C1 segment of cervical spinal cord (tissue), 14 donors: ENCODE data around the gene TRAPPC10.
A peak's percentile ranks its signal among the peaks of the same experiment; 100 is the strongest.
"Not testable (repeated sequence)": the region's sequence is repeated elsewhere in the genome, so short reads cannot be mapped to it uniquely, and the experiment has no call there.

ENCODE experiments used
- DNase-seq, 14 donors: peaks; one replicate each; lab custom pipeline; 2025; lab: John Stamatoyannopoulos, UW

TRAPPC10 gene

GRCh38 chr21:44088401-44088780, 76.3 kb downstream of the TRAPPC10 start:
- DNase-seq, result no peak

- no peak for DNase-seq
Measured at GRCh38 chr21:44089001-44089911, 77.1 kb downstream of the TRAPPC10 start.

DNA sequence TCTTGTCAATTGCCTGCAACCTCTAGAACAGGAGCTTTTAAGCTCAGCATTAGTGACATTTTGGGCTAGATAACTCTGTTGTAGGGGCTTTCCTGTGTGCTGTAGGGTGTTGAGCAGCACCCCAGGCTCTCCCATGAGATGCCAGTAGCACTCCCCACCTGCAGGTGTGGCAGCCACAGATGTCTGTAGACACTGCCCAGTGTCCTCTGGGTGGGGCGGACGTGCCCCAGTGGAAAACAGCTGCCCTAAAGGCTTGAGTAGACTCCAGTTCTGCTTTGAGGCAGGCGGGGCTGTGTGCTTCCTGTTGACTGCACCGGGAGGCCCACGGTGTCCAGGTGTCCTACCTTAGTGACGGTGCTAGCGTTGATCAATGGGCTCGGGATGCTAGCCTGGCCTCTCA, 78.2 kb downstream of the TRAPPC10 start:
- DNase-seq, result no peak

DNA sequence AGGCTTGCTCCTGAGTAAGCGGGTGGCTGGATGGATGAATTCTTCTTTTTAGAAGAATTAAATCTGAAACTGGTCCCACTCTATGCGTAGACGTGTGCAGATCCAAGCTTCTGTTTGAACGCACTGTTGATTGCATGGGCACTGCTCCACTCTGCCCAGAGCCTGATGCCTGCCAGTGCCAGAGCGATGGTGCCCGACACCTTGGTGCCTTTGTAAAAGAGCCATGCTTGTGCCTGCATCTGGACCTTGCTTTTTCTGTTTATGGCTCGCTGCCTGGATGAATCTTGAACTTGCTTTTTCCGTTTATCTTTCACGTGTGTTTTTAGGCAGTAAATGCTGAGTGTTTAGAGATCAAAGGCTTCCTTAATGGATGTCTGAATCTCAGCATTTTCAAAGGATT, 80.1 kb downstream of the TRAPPC10 start:
- DNase-seq, result peak in 1 of 14 donors; percentile 17

- no peak for DNase-seq
Measured at GRCh38 chr21:44093761-44094160, 81.7 kb downstream of the TRAPPC10 start.

- no peak for DNase-seq
Measured at GRCh38 chr21:44094832-44095231, 82.7 kb downstream of the TRAPPC10 start.

DNA sequence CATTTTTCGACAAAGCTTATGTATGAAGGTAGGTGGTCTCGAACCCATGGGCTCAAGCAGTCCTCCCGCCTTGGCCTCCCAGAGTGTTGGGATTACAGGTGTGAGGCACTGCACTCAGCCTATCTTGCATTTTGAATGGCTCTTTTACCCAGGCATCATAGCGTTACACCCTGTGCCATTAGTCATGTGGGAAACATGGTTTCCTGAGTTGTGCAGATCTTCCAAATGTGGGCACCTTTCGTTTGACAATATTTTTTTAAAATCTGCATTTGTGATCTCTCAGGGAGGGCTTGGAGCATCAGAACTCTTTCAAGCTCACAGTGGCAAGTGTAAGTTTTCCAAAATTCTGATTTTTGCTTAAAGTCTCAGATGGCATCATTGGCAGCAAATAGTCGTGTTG, 86.4 kb downstream of the TRAPPC10 start:
- not testable (repeated sequence) for DNase-seq

DNA sequence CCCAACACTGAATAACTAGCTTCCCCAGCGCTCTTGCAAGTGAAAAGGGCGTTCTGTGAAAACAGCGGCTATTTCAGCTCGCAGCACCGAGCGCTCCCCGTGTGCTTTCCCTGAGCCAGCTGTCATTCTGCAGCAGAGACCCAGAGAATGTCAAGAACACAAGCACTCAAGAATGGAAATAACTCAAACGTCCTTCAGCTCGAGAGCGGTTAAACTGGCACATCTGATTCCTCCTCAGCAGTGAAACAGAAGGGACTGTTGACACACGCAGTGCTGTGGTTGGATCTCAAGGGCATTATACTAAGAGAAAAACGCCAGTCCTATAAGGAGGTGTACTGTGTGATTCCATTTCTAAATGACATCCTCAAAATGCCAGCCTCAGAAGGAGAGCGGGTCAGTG, 86.9 kb downstream of the TRAPPC10 start:
- DNase-seq, result not testable (repeated sequence)

GRCh38 chr21:44107026-44107501, 95.0 kb downstream of the TRAPPC10 start, which contains the start of gene PWP2:
Gene PWP2 (plus strand): TSS chr21:44107399. CDS start chr21:44107417, 18 bp downstream.
- DNase-seq, result not testable (repeated sequence)

DNA sequence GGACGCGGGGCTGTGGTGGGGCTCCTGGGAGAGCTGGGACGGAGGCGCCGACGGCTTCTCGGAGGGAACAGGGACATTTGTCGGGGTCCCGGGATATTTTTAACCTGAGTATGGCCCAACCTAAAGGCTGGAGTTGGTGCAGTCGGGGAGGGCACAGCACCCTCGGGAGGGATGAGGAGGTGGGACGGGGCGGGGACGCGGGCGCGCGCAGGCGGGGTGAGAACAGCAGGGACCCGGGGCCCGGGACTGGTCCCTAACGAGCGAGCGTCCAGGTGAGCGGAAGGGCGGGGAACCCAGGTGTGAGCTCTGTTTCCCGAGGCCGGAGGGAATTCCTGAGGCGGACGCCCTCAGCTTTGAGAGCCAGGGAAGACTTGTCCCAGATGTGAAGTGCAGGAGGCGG, 95.5 kb downstream of the TRAPPC10 start:
- not testable (repeated sequence) for DNase-seq

DNA sequence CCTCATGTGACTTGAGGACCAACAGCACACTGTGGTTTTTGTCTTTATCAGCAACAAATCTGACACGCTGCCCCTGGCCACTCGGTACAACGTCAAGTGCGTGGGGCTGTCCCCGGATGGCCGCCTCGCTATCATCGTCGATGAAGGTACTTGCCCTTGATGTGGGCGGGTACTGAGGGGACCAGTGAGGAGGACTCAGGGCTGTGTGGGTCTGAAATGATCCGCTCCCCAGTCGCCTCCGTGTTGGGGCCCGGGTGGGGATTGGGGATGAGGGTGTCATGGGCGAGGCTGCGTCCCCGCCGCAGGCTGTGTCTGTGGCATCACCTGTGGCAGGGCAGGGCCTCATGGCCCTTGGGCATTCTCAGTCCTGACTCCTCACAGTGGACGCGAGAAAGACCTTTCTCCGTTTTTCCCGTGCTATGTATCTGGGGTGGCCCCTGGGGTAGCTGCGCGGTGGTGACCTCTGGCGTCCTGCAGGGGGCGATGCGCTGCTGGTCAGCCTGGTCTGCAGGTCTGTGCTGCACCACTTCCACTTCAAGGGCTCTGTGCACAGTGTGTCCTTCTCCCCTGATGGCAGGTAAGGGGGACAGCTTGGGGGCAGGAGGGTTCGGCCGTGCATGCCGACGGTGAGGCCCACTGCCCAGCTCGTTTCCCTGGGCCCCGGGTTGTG, 101.7 kb downstream of the TRAPPC10 start:
- DNase-seq, result not testable (repeated sequence)

- not testable (repeated sequence) for DNase-seq
Measured at GRCh38 chr21:44122131-44122530, 110.0 kb downstream of the TRAPPC10 start.

DNA sequence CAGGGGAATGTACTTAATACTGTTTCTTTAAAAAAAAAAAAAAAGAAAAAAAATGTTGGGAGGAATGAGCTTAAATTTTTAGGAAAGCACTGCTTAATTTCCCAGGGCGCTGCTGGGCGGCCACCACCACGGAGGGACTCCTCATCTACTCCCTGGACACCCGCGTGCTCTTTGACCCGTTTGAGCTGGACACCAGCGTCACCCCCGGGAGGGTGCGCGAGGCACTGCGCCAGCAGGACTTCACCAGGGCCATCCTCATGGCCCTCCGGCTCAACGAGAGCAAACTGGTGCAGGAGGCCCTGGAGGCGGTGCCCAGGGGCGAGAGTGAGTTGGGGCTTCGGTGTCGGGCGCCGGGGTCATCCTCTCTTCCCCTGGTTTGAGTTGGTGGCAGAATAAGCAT, 115.7 kb downstream of the TRAPPC10 start:
- DNase-seq, result not testable (repeated sequence)

DNA sequence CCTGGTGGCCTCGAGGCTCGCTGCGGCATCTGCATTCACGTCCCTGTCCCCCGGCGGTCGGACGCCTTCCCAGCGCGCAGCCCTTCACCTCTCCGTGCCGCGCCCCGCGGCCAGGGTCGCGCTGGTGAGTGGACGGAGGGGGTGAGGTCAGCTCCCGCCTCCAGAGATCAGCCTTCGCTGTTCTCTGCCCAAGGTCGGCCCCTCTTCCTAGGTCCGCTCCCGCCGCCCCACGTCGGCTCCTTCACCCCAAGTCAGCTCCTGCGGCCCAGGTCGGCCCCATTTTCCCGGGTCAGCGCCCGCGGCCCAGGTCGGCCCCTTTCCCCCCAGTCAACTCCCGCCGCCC, 121.6 kb downstream of the TRAPPC10 start:
- DNase-seq, result not testable (repeated sequence)

DNA sequence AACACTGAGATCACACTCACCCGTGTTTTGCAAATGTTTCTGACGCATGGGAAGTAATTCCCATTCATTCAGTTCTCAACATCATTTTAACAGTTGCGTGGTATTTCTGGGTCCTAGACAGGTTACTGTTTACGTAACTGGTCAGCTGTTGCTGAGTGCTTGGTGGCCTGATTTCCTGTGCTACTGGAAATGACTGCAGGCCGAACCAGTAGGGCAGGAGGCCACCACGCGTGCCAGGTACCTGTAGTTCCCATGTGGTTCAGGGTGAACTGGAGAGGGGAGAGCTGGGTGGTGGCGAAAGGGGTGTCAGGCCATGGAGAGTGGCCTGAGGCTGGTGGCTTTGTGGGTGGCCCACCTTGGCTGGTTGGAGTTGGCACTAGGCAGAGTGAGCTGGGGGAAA, 122.6 kb downstream of the TRAPPC10 start:
- not testable (repeated sequence) for DNase-seq

DNA sequence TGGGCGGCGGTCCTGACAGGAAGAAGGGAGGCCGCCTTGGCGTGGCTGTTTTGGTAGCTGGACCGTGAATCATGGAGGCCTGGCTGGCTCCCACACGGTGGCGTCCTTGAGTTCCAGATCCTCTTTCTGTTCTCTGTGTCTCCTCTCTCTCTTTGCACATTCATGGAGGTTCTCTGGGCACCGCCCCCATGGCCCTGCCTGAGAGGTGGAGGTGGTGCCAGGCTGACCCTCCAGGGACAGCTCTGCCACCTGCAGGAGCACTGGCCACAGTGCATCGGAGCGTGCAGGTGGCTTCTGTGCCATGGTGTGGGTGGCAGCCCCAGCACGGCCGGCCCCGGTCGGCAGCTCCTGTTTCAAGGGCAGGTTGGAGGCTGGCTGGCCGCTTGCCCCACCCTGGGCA, 125.9 kb downstream of the TRAPPC10 start:
- DNase-seq, result not testable (repeated sequence)

DNA sequence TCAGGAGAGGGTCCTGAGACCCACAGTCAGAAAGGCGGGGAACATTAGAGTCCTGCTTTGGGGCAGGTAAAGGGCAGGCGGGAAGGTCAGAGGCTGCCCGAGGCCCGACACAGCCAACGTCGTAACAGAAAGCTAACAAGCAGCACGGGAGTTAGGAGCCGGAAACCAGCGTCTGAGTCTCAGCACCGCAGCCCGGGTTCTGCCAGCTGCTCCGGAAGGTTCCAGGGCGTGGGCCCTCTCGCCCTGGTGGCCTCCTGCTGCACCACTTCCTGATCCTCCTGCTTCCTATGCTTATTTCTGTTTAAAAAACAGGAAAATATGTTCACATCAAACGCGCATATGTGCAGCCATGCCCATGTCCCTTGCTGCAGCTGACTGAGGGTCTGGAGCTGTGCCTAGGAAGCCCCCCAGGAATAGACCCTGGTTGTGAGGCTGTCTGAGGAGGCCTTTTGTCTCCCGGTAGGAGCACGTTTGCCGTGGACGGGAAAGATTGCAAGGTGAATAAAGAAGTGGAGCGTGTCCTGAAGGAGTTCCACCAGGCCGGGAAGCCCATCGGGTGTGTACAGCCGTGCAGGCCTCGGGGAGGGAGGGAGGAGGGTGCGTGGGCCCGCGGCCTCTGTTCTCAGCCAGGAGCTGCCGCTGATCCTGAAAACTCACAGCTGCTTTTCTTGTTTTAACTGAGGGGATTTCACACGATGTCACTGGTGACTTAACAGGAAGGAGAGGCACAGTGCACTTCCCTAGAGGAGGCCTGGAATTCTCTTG, 127.9 kb downstream of the TRAPPC10 start:
- DNase-seq, result not testable (repeated sequence)

GRCh38 chr21:44140552-44140932, 128.4 kb downstream of the TRAPPC10 start:
- not testable (repeated sequence) for DNase-seq

DNA sequence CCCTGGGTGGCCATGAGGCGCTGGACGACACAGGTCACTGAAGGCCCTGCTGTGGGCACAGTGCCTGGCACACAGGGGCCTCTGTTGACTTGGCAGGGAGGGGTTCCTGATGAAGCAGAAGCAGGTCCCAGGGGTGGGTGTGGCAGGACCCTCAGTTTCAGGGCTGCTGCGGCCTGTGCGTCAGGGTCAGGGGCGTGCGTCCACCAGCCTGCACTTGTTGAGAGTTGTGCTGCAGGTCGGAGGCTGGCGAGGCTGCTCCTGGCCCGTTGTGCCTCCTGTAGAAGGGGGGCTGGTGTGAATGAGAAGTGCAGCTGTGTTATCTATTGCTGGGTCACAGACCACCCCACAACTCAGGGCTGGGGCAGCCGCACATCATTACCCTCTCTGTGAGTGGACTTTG, 130.4 kb downstream of the TRAPPC10 start:
- not testable (repeated sequence) for DNase-seq

- not testable (repeated sequence) for DNase-seq
Measured at GRCh38 chr21:44143380-44143779, 131.3 kb downstream of the TRAPPC10 start.

DNA sequence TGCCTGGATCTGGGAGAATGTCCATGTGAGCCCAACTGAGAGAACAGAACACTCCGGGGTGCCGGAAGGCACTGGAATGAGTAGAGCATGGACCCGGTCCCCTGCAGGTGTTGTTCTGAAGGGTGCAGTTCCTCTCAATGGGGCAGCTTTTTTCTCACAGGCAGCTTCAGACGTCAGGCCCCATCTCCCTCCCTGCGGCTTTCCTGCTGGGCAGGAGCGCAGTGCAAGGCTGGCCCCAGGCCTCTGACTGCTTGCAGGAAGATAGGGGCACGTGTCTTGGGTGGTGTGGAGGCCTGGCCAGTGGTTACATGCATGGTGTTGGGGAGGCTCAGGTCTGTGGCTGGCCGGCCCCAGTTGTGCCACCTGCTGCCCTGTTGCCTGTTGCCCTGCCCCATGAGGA, 131.9 kb downstream of the TRAPPC10 start:
- DNase-seq, result not testable (repeated sequence)
